ENCODE measurements around the gene PDE2A.

The PDE2A gene

GRCh38 chr11:72613977-72614376, 60.2 kb downstream of the PDE2A start:
- DNase-seq (ENCODE audit: low spot score) = no peak

GRCh38 chr11:72613450-72613849, 60.8 kb downstream of the PDE2A start:
- DNase-seq (ENCODE audit: low spot score) = no peak

DNA sequence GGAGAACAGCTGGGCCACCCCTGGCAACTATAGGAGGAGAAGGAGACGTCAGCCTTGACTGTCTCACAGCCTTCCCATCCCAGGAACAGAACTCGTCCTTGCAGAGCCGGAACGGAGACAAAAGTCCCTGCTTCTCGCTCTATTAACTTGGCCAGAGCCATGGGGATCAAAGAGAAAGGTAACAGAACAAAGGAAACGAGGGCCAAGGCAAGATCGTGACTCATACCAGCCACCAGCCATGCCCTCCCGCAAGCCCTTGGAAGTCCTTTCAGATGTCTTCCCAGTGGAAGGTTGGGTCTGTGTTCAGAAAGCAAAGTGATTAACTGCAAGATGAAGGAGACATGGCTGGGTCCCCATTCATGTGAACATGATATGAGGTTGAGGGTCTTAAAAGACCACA, 64.7 kb downstream of the PDE2A start:
- no peak for DNase-seq (ENCODE audit: low spot score)

GRCh38 chr11:72609045-72609444, 65.2 kb downstream of the PDE2A start:
- no peak for DNase-seq (ENCODE audit: low spot score)

DNA sequence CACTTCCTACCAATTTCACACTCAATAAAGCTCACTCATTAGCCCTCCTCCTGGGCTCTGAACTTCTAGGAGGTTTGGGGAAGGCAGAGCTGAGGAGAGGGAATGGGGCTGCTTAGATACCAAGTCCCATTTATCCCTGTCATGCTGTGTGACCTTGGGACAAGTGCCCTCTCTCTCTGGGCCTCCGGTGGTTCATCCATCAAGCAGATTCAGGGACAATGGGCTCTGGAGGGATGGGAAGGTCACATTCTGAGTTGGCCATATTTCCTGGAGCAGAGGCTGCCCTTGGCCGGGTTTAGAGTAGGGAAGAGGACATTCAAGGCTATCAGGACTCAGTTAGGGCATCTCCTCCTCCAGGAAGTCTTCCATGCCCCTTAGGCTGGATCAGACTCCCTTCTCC, 66.7 kb downstream of the PDE2A start:
- no peak for DNase-seq (ENCODE audit: low spot score)

GRCh38 chr11:72606748-72607468, 67.3 kb downstream of the PDE2A start:
- no peak for DNase-seq (ENCODE audit: low spot score)

DNA sequence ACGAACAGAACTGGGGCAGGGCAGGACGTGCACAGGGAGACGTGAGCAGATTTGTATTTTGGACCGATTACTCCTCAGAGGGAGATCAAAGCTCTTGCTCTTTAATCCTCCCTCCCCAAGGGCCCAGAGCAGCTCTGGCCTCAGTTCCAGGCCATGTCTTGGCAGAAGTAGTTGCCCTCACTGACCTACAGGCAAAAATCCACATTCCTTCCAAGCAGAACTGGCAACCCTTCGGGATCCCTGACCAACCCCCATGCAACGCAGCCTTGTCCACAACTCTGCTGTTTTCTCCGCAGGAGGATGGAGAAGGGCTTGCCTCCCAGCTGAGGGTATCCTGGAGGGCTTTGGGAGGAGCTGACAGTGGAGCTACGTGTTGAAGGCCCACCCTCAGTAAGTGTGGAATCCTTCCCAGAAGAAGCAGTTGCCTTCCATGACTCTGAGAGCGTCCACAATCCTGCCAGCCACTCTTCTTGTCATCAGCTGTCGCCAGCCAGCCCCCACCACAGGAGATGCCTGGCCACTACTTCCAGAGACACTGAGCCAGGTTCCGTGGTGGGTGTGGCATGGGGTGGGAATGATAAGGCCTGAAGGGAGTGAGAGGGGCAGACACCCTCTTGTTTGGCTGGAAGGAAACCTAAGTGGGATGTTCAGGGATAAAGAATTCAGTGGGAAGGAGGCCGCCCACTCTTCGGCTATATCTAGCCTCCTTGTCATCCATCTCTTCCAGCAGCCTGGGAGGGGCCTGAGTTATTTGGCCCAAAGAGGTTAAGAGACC, 68.1 kb downstream of the PDE2A start:
- no peak for DNase-seq (ENCODE audit: low spot score)

- no peak for DNase-seq (ENCODE audit: low spot score)
Observed at GRCh38 chr11:72604256-72604655, 70.0 kb downstream of the PDE2A start.

DNA sequence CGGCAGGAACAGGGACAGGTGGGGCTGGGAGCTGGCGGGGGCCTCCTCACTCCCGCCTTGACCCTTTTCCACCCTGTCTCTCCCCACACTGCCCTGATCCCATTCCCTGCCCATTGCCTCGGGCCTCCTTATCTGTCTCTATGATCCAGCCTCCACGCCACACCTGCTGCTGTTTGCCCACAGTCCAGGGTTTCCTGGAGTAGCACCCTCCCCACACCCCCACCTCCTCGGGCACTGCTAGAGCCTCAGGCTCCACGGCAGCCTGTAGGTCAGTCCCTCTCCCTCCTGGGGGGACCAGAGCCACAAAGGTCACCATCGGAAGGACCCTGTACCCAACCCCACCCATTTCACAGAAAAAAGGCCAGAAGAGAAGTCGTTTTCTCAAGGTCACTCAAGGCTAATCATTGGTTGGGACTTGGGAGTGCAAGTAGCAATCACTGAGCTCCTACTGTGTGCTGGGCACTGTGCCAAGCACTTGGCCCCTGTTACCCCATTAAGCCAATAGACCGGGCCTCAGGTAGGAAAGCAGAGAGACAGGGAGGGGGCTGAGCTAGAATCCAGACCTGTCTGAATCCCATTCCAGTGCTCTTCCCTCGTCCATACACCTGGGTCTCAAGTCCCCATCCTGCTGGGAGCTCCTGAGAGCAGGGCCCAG, 71.8 kb downstream of the PDE2A start:
- no peak for DNase-seq (ENCODE audit: low spot score)

DNA sequence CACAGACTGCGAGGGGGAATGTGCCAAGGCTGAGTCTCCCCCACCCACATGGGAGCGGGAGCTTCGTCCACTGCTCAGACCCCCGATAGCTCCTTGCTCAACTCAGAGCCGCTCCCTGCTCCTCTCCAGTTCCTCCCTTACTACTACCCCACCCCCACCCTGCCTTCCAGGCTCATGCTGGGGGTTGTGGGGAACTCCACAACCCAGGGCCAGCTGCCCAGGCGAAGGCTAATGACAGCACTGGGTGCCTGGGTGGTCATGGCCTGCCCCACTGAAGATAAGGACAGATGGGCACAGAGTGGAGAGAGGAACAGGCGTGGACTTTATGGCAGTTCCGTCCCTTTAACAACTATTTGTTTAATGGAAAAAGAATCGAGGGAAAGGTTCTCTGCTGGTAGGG, 73.7 kb downstream of the PDE2A start:
- DNase-seq (ENCODE audit: low spot score) = no peak

- DNase-seq (ENCODE audit: low spot score) = no peak
Observed at GRCh38 chr11:72599325-72600117, 74.7 kb downstream of the PDE2A start.

DNA sequence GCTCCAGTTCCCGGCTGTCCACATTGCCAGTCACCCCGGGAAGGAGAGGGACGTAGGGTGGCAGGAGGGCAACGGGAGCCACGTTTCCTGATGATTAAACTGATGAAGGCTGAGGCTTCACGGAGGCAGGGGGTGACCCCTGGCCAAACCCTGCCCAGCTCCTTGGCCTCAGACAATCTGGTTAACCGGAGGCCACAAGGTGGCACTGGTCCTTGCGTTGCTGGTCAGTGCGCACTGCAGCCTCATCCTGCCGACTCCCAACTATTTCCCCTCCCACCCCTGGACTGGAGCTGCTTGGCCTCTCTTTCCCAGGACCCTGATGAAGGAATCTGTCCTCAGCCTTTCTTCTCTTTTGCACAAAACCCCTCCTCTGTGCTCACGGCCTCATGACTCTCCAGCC, 75.3 kb downstream of the PDE2A start:
- DNase-seq (ENCODE audit: low spot score) = no peak

DNA sequence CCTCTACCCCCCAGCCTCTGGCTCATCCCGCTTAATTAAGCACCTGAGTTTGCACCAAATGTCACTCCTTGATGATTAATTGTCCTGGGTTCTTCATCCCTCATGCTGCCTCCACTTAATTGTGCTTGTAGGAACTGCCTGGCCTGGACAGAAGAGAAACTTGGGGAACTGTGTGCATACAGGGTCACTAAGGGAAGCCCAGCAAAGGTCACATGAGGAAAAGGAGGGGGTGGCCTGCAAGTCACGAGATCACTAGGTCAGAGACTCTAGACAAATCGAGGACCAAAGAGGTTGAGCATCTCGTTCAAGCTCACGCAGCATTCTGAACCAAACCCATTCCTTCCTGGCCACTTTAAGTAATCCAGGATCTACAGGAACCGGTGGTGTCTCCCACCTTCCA, 75.8 kb downstream of the PDE2A start:
- DNase-seq (ENCODE audit: low spot score) = no peak

DNA sequence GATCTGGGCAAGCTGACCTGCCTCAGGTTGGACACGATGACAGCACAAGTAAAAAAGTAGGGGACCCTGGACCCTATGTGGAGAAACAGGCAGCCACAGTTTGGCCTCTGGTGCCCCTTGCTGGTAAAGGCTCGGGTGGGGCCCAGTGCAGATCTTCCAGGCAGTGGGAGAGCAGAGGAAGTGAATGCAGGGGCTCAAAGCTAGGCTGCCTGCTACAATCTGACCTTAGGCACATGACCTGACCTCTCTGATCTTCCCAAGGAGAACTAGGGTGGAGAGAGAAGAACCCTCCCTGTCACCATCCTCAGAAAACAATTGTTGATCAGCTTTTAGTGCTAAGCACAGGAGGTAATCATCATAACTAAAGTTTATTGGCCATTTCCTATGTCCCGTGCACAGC, 76.5 kb downstream of the PDE2A start:
- no peak for DNase-seq (ENCODE audit: low spot score)

GRCh38 chr11:72595292-72595684, 78.9 kb downstream of the PDE2A start:
- no peak for DNase-seq (ENCODE audit: low spot score)

DNA sequence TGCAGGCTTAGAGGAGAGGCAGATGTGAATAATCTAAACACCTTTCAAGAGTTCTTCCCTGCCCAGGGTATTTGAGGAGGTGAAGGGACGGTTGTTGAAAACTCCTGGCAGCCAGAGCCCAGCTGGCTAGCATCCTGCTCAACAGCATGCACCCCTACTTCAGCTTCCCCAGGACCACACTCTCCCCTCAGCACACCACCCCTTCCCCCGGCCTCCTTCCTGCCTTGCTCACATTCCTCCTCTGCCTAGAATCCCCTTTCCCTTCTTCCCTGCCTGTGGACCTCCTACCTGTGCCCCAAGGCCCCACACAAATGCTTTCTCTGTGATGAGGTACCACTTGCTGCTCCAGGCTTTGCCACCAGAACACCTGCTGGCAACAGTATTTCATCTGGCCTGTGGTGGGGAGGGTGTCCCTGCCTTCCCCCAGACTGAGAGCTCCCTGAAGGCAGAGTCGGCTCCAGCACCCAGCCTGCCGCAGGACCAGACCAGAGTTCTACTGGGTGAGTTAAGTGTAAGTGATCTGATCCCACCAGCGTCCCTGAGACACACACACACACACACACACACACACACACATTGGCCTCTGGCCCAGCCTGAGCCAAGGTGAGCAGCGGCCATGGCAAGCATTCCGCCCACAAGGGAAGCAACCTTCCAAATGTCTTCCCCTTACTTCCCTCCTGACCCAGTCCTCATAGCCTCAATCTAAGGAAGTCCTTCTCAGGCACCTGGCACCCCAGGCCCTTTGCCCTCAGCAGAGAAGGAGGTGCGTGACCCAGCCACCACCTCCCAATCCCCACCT, 79.5 kb downstream of the PDE2A start:
- no peak for DNase-seq (ENCODE audit: low spot score)

GRCh38 chr11:72592698-72593495, 81.3 kb downstream of the PDE2A start:
- no peak for DNase-seq (ENCODE audit: low spot score)

- no peak for DNase-seq (ENCODE audit: low spot score)
Observed at GRCh38 chr11:72591785-72592502, 82.3 kb downstream of the PDE2A start.

GRCh38 chr11:72591023-72591422, 83.2 kb downstream of the PDE2A start:
- DNase-seq (ENCODE audit: low spot score) = no peak

Data from LoVo (cell line).